Testis (tissue), 3 donors: ENCODE results near the gene SBK2. TPM values are rescaled to one million over a fixed set of nuclear protein-coding genes. Genes with fewer than 3 reads are reported as not detected.

Experiments used
- DNase-seq: peaks from one replicate; pipeline ENCODE4 v3.0.0-alpha.2; 2019
- H3K27ac ChIP-seq, 2 donors: fragments of 200-600 bp; sonication (generic); one replicate each; pipeline ENCODE4 v1.5.1; 2019
- H3K27me3 ChIP-seq: fragments of 200-600 bp; sonication (generic); one replicate; pipeline ENCODE4 v1.5.1; 2019
- H3K36me3 ChIP-seq: fragments of 200-600 bp; sonication (generic); one replicate; pipeline ENCODE4 v1.5.1; 2017; ENCODE audit warnings: low read depth; ENCODE audit errors: missing control alignments
- H3K4me1 ChIP-seq: fragments of 200-600 bp; sonication (generic); one replicate; pipeline ENCODE4 v1.5.1; 2019
- H3K4me3 ChIP-seq, 2 donors: fragments of 200-600 bp; sonication (generic); one replicate each; pipeline ENCODE4 v1.5.1; 2017 to 2019
- H3K9me3 ChIP-seq: fragments of 200-600 bp; sonication (generic); one replicate; pipeline ENCODE4 v1.5.1; 2017
- POLR2A ChIP-seq: fragments of 450-650 bp; IDR thresholded peaks from one replicate; pipeline ENCODE4 v1.6.1; 2017; ENCODE audit warnings: antibody characterized with exemption, mild to moderate bottlenecking, moderate library complexity
- WGBS, 2 donors: methylation state at CpG; one replicate each; pipeline ENCODE4 v1.1.5; 2018; 5-methylcytosine and 5-hydroxymethylcytosine counted together
- intact Hi-C: fragments of 100-400 bp; cut with DNase I; formaldehyde crosslinking; loops from one replicate; pipeline ENCODE4 v1.15.1; 2023; ENCODE audit warnings: low total_unique reads
- polyA plus RNA-seq: library from polyadenylated mRNA; stranded (reverse); fragments of 350-450 nt; fragmentation: Illumina TruSeq; extraction: RNeasy Lipid Tissue Mini Kit (QIAGEN cat#74804); gene quantifications from one replicate; pipeline ENCODE4 v1.2.3, GENCODE V29; 2014; ENCODE audit warnings: low read depth, low replicate concordance; ENCODE audit not compliant: insufficient read depth
- total RNA-seq, 2 donors: library from RNA; depleted of rRNA; stranded (reverse); fragments of >200 nt; gene quantifications; one replicate each; pipeline ENCODE4 v1.2.3, GENCODE V29; 2016
- TF ChIP-seq, protein P1 (sequence below), 3 experiments: fragments of 450-650 bp in 2 of 3; fragments of 200-600 bp in 1 of 3; sonication (generic) in 1 of 3; IDR thresholded peaks; one replicate each; pipeline ENCODE4 v1.5.1; 2016 to 2019; ENCODE audit warnings: antibody characterized with exemption in 3 of 3, mild to moderate bottlenecking in 2 of 3, moderate library complexity in 1 of 3

Gene SBK2
- total and polyA plus RNA-seq, 3 donors from 2014 or later: 0.87 to 1.3 (median 0.99) TPM

DNA sequence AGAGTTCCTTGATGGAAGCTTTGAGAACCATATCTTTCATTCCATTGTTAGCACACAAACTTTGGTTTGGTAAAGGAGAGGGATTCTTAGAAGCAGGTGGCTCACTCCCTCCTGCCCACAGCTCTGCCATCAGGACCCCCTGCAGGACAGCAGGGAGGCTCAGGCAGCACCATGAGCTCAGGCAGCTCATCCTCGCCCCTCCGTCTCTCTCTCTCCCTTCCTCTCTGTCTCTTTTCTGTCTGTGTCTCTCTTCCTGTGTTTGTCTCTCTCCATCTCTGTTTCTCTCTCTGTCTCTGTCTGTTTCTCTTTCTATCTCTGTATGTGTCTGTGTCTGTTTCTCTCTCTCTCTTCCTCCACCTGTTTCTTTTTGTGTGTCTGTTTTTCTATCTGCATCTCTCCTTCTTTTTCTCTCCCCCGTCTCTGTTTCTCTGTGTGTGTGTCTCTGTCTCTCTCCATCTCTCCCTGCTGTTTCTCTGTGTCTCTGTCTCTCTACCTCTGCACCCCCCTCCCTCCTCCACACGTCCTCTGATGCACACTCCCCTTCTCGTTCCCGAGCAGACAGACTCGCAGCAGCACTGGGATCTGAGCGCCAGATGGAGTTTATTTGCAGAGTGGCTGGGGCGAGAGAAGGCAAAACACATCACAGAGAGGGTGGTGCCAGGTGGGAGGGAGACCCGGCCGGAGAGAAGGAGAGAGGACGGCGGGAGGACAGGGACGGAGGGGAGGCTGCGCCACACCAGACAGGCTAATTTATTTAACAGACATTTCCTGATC, 8.7 kb downstream of the SBK2 start:
- no peaks in the 10 kb centered on the region for H3K27me3 ChIP-seq
- intact Hi-C loops: no loop called here
- H3K4me1 ChIP-seq: peaks cover 2% of the 10 kb centered on the region
- WGBS, 2 donors: 21 to 25% methylated on average over 15 of the region's 15 CpGs
- no peaks in the 10 kb centered on the region for H3K9me3 ChIP-seq
- H3K36me3 ChIP-seq: no peaks in the 10 kb centered on the region
- DNase-seq: no peak
- TF ChIP-seq, protein P1, sequence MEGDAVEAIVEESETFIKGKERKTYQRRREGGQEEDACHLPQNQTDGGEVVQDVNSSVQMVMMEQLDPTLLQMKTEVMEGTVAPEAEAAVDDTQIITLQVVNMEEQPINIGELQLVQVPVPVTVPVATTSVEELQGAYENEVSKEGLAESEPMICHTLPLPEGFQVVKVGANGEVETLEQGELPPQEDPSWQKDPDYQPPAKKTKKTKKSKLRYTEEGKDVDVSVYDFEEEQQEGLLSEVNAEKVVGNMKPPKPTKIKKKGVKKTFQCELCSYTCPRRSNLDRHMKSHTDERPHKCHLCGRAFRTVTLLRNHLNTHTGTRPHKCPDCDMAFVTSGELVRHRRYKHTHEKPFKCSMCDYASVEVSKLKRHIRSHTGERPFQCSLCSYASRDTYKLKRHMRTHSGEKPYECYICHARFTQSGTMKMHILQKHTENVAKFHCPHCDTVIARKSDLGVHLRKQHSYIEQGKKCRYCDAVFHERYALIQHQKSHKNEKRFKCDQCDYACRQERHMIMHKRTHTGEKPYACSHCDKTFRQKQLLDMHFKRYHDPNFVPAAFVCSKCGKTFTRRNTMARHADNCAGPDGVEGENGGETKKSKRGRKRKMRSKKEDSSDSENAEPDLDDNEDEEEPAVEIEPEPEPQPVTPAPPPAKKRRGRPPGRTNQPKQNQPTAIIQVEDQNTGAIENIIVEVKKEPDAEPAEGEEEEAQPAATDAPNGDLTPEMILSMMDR (IDR thresholded peaks at IDR 0.05): no peak
- TF ChIP-seq POLR2A: no peak
- no peak overlapping the region for H3K27ac ChIP-seq
- no peak overlapping the region for H3K4me3 ChIP-seq

DNA sequence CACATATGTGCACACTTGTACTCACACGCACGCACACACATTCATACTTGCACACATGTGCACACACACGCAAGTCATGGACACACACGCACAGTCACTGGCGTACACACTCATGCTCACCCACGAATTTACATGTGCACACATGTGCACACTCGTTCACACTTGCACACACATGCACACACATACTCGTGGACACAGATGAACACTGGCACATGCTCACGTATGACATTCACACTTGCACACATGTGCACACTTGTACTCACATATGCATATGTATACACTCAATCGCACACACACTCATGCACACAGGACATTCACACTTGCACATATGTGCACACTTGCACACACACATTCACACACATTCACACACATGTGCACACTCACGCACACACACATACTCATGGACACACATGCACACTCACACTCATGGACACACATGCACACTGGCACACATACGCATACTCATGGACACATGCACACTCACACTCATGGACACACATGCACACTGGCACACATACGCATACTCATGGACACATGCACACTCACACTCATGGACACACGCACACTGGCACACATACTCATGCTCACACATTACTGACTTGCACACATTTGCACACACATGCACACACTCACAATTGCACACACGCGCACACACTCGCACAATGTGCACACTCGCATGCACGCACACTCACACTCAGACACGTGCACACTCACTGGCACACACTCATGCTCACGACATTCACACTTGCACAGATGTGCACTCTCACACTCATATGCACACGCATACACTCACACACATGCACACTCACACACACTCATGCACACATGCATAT, 9.5 kb downstream of the SBK2 start:
- H3K27ac ChIP-seq: no peak overlapping the region
- no peaks in the 10 kb centered on the region for H3K9me3 ChIP-seq
- no peaks in the 10 kb centered on the region for H3K36me3 ChIP-seq
- peaks cover 2% of the 10 kb centered on the region for H3K4me1 ChIP-seq
- no peak overlapping the region for H3K4me3 ChIP-seq
- H3K27me3 ChIP-seq: no peaks in the 10 kb centered on the region
- intact Hi-C loops: no loop called here
- DNase-seq: no peak
- 62 to 69% methylated on average over 22 of the region's 22 CpGs for WGBS, 2 donors
- TF ChIP-seq, protein P1 (IDR thresholded peaks at IDR 0.05): no peak
- no peak for TF ChIP-seq POLR2A

DNA sequence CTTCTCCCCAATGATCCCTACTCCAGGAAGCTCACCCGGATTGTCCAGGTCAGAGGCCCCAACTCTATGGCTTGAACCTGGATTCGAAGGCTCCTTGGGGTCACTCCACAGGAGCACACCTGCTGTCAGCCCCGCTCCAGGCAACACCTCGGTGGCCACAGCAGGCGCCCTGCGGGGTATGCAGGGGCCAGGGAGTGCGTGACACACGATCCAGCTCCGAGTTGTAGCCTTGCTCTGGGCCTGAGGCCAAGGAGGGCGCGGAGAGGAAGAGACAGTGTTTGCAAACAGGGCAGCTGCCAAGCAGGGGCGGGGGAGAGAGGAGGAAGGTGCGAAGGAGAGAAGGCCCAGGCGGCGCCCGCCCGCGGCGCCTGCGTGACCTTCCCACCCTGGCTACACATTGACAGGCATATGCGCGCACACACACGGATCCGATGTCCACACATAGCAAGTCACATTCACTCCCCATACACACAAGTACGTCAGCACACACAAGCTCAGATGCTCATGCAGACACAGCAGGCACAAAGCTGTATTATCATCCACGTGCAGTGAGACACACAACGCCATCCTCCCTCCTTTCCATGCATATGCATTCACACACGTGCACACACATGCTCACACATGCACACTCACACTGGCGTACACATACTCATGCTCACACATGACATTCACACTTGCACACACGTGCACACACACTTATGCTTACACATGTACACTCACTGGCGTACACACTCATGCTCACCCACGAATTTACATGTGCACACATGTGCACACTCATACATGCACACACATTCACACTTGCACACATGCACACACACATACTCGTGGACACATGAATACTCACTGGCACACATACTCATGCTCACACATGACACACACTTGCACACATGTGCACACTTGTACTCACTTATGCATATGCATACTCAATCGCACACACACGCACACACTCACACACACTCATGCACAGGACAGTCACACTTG, 10.4 kb downstream of the SBK2 start:
- Histone ChIP-seq H3K27me3 (no peaks in the 10 kb centered on the region), H3K36me3 (no peaks in the 10 kb centered on the region), H3K4me1 (peaks cover 5% of the 10 kb centered on the region), H3K9me3 (no peaks in the 10 kb centered on the region), H3K4me3 (no peak overlapping the region), H3K27ac (no peak overlapping the region)
- DNase-seq: peak; percentile 87
- intact Hi-C loops: no loop called here
- WGBS, 2 donors: 20% methylated on average over 20 to 33 of the region's 35 CpGs
- TF ChIP-seq, protein P1 (IDR thresholded peaks at IDR 0.05): no peak
- no peak for TF ChIP-seq POLR2A

DNA sequence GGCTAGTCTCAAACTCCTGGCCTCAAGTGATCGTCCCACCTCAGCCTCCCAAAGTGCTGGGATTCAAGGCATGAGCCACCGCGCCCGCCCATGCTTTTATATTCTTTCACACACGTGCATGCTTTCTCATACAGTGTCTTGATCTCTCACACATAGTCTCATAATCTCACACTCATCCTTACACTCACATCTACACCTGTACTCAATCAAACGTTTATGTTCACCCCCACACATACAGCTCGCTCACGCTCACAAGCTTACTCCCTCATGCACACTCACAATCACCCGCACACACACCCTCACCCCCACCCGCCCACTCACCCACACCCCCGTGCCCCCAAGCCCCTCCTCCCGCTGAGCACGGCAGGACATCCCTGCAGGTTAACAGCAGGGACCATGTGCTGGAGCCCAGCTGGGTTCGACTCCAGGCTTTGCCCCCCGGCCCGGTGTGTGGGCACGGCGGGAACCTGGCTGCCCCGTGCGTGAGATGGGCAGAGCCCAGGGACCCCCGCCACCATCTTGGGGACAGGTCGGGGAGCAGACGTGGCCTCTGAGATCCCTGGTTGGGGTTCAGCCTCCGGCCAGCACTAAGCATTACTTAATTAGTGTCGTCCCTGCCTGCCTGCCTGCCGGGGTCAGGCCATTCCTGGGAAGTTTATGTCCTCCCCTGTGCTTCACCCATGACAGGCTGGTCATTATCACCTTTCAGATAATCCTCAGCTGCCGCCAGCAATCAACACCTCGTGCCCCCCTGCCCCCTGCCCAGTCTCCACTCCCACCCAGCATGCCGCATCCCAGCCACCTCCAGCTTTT, 11.4 kb downstream of the SBK2 start:
- WGBS, 2 donors: 29% methylated on average over 20 to 29 of the region's 29 CpGs
- TF ChIP-seq POLR2A: no peak
- TF ChIP-seq, protein P1 (IDR thresholded peaks at IDR 0.05): no peak
- H3K27me3 ChIP-seq: no peaks in the 10 kb centered on the region
- no peaks in the 10 kb centered on the region for H3K9me3 ChIP-seq
- H3K27ac ChIP-seq: no peak overlapping the region
- H3K4me3 ChIP-seq: no peak overlapping the region
- no peaks in the 10 kb centered on the region for H3K36me3 ChIP-seq
- no peak for DNase-seq
- H3K4me1 ChIP-seq: peaks cover 10% of the 10 kb centered on the region
- intact Hi-C loops: no loop called here
